GM20000 (cell line): ENCODE results near the gene MRPS34.

ENCODE experiments used
- DNase-seq: peaks from one replicate; pipeline ENCODE4 v3.0.0; 2012; ENCODE audit warnings: low spot score
- CTCF ChIP-seq: IDR thresholded peaks from 2 replicates; pipeline ENCODE4 v1.5.1; 2012; ENCODE audit warnings: mild to moderate bottlenecking, control low read depth; ENCODE audit errors: extremely low read depth, missing control alignments

Gene MRPS34

GRCh38 chr16:1794221-1794871, 21.4 kb upstream of the MRPS34 start:
- no peak for DNase-seq
- no peak for TF ChIP-seq CTCF

GRCh38 chr16:1793578-1794220, 20.8 kb upstream of the MRPS34 start, which contains the start of gene IGFALS:
TSS of gene IGFALS (minus strand) at chr16:1793705. CDS start at chr16:1793652, 53 bp downstream.
- TF ChIP-seq CTCF: no peak
- DNase-seq: no peak

GRCh38 chr16:1792836-1793577, 20.1 kb upstream of the MRPS34 start:
- no peak for TF ChIP-seq CTCF
- DNase-seq: no peak

- no peak for DNase-seq
- no peak for TF ChIP-seq CTCF
Measured at GRCh38 chr16:1791943-1792812, 19.2 kb upstream of the MRPS34 start.

GRCh38 chr16:1791256-1791942, 18.5 kb upstream of the MRPS34 start:
- no peak for DNase-seq
- no peak for TF ChIP-seq CTCF

- no peak for TF ChIP-seq CTCF
- no peak for DNase-seq
Measured at GRCh38 chr16:1790611-1791255, 17.8 kb upstream of the MRPS34 start.
